H1 (cell line): Measurements from ENCODE around the gene JUN. TPM values are rescaled to one million over a fixed set of nuclear protein-coding genes. Genes with fewer than 3 reads are reported as not detected.

Source experiments
- CBX8 ChIP-seq: fragments of 300-800, 300-1000 bp; sonication (generic); IDR thresholded peaks from 2 replicates; pipeline ENCODE4 v1.7.1; 2016; ENCODE audit warnings: low read depth, low read length, borderline replicate concordance
- JUN ChIP-seq: IDR thresholded peaks from 2 replicates; pipeline ENCODE4 v1.6.1; 2011; ENCODE audit warnings: low read depth, mild to moderate bottlenecking, improper control_type of control experiment, low read length
- NANOG ChIP-seq: IDR thresholded peaks from 2 replicates; pipeline ENCODE4 v1.6.1; 2011; ENCODE audit warnings: low read length, low read depth, mild to moderate bottlenecking, inconsistent platforms; ENCODE audit not compliant: insufficient read depth, poor library complexity, severe bottlenecking
- NRF1 ChIP-seq: IDR thresholded peaks from 2 replicates; pipeline ENCODE4 v1.6.1; 2011; ENCODE audit warnings: mild to moderate bottlenecking, low read depth, low read length, improper control_type of control experiment
- polyA plus RNA-seq, 7 experiments: library from polyadenylated mRNA; depleted of rRNA in 3 of 7; stranded (reverse) in 5 of 7; unstranded in 2 of 7; fragments of >200 nt in 5 of 7; fragments of 200-250 nt in 2 of 7; gene quantifications; 1 replicate in 5 of 7; 2 replicates in 1 of 7; 4 replicates in 1 of 7; pipeline versions ENCODE4 v1.2.1 to v1.2.3, GENCODE V29; 2011 to 2013; ENCODE audit warnings: missing spikeins in 2 of 7, mixed read lengths in 2 of 7
- total RNA-seq: library from RNA; stranded (reverse); fragmentation: NEBNext Ultra II Directional; extraction: Animal tissue kit (Norgen Biotek cat#: 25700); gene quantifications from 2 replicates; pipeline ENCODE4 v1.2.1, GENCODE V29; 2021

Gene JUN
- total and polyA plus RNA-seq, 2 of the 8 experiments (the other 6 are each of a cell fraction or from before 2014, with no cell fraction given), result 4.4 to 10.9 TPM

DNA sequence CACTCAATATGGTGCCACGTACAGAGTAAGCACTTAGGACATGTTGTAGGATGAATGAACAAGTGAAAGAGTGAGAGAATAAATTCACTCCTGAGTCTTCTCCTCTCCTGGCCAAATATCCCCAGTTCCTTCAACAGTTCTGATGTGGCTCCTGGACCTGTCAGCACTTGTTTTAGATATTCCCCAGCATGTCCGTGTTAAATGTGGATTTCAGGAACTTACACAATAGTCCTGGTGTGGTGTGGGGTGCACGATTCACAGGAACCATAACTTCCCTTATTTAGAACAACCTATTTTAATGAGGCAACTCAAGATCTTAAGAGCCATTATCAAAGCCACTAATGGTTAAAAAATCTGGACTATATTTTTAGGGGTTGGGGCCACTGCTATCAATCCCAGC, 45.0 kb downstream of the JUN start (continued):
- TF ChIP-seq NRF1, result no peak
- no peak for TF ChIP-seq NANOG
- TF ChIP-seq JUN, result no peak
- no peak for TF ChIP-seq CBX8
